BLaER1 (cell line): Measurements from ENCODE around the gene ZNF665.

ENCODE experiments used
- H3K27ac ChIP-seq: shearing (Covaris generic); formaldehyde crosslinking; 2 replicates; pipeline ENCODE4 v1.8.1; 2022
- H3K27me3 ChIP-seq: shearing (Covaris generic); formaldehyde crosslinking; 2 replicates; pipeline ENCODE4 v1.8.1; 2022
- H3K36me3 ChIP-seq: shearing (Covaris generic); formaldehyde crosslinking; 2 replicates; pipeline ENCODE4 v1.8.1; 2022
- H3K4me1 ChIP-seq: shearing (Covaris generic); formaldehyde crosslinking; 2 replicates; pipeline ENCODE4 v1.8.1; 2022
- H3K4me2 ChIP-seq: shearing (Covaris generic); formaldehyde crosslinking; 2 replicates; pipeline ENCODE4 v1.8.1; 2022
- H3K4me3 ChIP-seq: shearing (Covaris generic); formaldehyde crosslinking; 2 replicates; pipeline ENCODE4 v1.8.1; 2022
- H3K9ac ChIP-seq: shearing (Covaris generic); formaldehyde crosslinking; 2 replicates; pipeline ENCODE4 v1.8.1; 2022
- H3K9me3 ChIP-seq: shearing (Covaris generic); formaldehyde crosslinking; 2 replicates; pipeline ENCODE4 v1.8.1; 2022
- H4K20me1 ChIP-seq: shearing (Covaris generic); formaldehyde crosslinking; 2 replicates; pipeline ENCODE4 v1.8.1; 2022
- Cebpa-rat ChIP-seq: shearing (Covaris generic); IDR thresholded peaks from 2 replicates; pipeline ENCODE4 v1.8.1; 2022

ZNF665 gene

GRCh38 chr19:53158119-53158656 is 35.0 kb downstream of the ZNF665 start:
- peaks cover 48% of the 10 kb centered on the region for H3K9me3 ChIP-seq
- H3K27ac ChIP-seq = peak overlapping the region; percentile 68

DNA sequence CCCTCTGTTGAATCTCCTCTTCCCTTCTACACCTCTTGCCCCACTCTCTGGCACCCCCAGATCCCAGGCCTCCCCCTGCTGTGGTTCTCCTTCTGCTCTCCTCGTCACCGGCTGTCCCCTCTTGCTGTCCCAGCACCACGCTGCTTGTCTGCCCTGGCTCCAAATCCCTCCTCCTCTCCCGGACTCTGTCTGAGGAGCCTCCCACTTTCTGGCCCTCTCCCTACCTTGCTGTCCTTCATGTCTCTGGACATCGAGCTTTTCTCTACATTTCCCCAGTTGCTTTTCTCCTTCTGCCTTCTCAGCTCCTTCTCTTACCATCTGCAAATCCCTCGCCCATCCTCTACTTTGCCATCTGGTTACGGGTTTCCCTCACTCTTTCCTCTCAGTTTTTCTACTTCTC is 35.5 kb downstream of the ZNF665 start:
- Histone ChIP-seq H4K20me1 (peaks cover 17% of the 10 kb centered on the region), H3K9ac (peak overlapping the region; percentile 83), H3K27me3 (no peaks in the 10 kb centered on the region), H3K9me3 (peaks cover 48% of the 10 kb centered on the region), H3K27ac (no peak overlapping the region; the same call in 1 of the 2 replicates), H3K4me3 (peak overlapping the region; percentile 79), H3K4me2 (peak overlapping the region; percentile 96), H3K36me3 (peaks cover 39% of the 10 kb centered on the region), H3K4me1 (peaks cover 22% of the 10 kb centered on the region)
- no peak for TF ChIP-seq Cebpa-rat

More at GRCh38 chr19:53158119-53158656, 35.0 kb downstream of the ZNF665 start:
- Histone ChIP-seq H3K36me3 (peaks cover 39% of the 10 kb centered on the region), H3K4me3 (peak overlapping the region; percentile 79), H3K4me1 (peaks cover 22% of the 10 kb centered on the region), H3K9ac (peak overlapping the region; percentile 83), H3K4me2 (peak overlapping the region; percentile 96), H3K27me3 (no peaks in the 10 kb centered on the region), H4K20me1 (peaks cover 17% of the 10 kb centered on the region)
- TF ChIP-seq Cebpa-rat = no peak

DNA sequence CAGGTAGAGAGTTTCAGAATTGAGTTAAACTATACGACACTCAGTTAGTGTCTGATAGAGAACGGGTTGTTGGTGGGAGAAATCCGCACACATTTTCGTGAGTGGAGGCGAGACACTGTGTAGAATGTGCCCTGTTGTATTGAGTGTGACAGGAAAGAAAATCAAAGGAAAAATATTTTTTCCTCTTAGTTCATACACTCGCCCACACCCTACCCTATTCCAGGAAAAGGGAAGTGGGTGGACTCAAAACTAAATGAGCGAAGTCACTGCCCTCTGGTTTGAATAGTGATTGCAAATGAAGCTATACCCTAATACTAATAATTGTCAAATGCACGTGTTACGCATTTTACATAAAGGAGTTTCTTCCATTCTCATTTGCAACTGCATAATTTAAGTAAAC is 36.3 kb downstream of the ZNF665 start:
- no peak overlapping the region for H3K4me3 ChIP-seq
- no peaks in the 10 kb centered on the region for H3K27me3 ChIP-seq
- peaks cover 43% of the 10 kb centered on the region for H3K36me3 ChIP-seq
- H3K9ac ChIP-seq = no peak overlapping the region
- H3K9me3 ChIP-seq = peaks cover 48% of the 10 kb centered on the region
- peaks cover 17% of the 10 kb centered on the region for H4K20me1 ChIP-seq
- H3K4me1 ChIP-seq = peaks cover 22% of the 10 kb centered on the region
- H3K27ac ChIP-seq = no peak overlapping the region
- H3K4me2 ChIP-seq = peak overlapping the region; percentile 96
- TF ChIP-seq Cebpa-rat = no peak

DNA sequence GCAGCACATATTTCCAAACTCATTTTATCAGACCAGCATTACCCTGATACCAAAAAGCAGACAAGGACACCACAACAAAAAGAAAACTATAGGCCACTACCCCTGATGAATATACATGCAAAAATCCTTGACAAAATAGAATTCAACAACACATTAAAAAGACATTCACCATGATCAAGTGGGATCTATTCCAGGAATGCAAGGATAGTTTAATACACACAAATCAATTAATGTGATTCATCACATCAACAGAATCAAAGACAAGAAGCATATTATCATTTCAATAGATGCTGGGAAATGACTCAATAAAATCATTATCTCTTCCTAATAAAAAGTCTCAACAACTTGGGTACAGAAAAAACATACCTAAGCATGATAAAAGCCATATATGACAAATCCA is 45.5 kb downstream of the ZNF665 start:
- Histone ChIP-seq H3K36me3 (peaks cover 93% of the 10 kb centered on the region), H3K4me1 (no peaks in the 10 kb centered on the region), H3K9me3 (peaks cover 94% of the 10 kb centered on the region), H3K4me2 (no peak overlapping the region), H3K27me3 (no peaks in the 10 kb centered on the region), H4K20me1 (no peaks in the 10 kb centered on the region), H3K9ac (no peak overlapping the region), H3K4me3 (no peak overlapping the region), H3K27ac (no peak overlapping the region)
- TF ChIP-seq Cebpa-rat = no peak

- no peak overlapping the region for H3K27ac ChIP-seq
- TF ChIP-seq Cebpa-rat = no peak
- H3K4me2 ChIP-seq = no peak overlapping the region
- peaks cover 80% of the 10 kb centered on the region for H3K9me3 ChIP-seq
- H3K4me3 ChIP-seq = no peak overlapping the region
- H4K20me1 ChIP-seq = no peaks in the 10 kb centered on the region
- H3K36me3 ChIP-seq = peaks cover 67% of the 10 kb centered on the region
- no peaks in the 10 kb centered on the region for H3K27me3 ChIP-seq
- H3K9ac ChIP-seq = no peak overlapping the region
- no peaks in the 10 kb centered on the region for H3K4me1 ChIP-seq
Observed at GRCh38 chr19:53140351-53140750, 52.8 kb downstream of the ZNF665 start.

- Histone ChIP-seq H3K9ac (no peak overlapping the region), H3K4me3 (no peak overlapping the region), H3K27ac (no peak overlapping the region), H3K36me3 (peaks cover 35% of the 10 kb centered on the region), H3K27me3 (no peaks in the 10 kb centered on the region), H3K4me1 (peaks cover 6% of the 10 kb centered on the region; the same call in 1 of the 2 replicates), H3K4me2 (no peak overlapping the region), H3K9me3 (peaks cover 59% of the 10 kb centered on the region), H4K20me1 (no peaks in the 10 kb centered on the region)
- no peak for TF ChIP-seq Cebpa-rat
Observed at GRCh38 chr19:53136432-53136831, 56.7 kb downstream of the ZNF665 start.

GRCh38 chr19:53132141-53132991 is 60.8 kb downstream of the ZNF665 start, which contains the start of gene ZNF415:
Gene ZNF415, minus strand, starts transcription at chr19:53132910. Its CDS starts 10,234 bp downstream, at chr19:53122676.
- no peaks in the 10 kb centered on the region for H4K20me1 ChIP-seq
- peak within 1 kb of the TSS; percentile 74 for H3K4me3 ChIP-seq
- peak within 1 kb of the TSS; percentile 72 for H3K27ac ChIP-seq
- H3K9ac ChIP-seq = peak within 1 kb of the TSS; percentile 75
- TF ChIP-seq Cebpa-rat = no peak
- peaks cover 22% of the 10 kb centered on the region for H3K9me3 ChIP-seq
- H3K36me3 ChIP-seq = 0 out of 2 replicates have a peak, but pooled peaks cover 11% of the 10 kb centered on the region
- H3K27me3 ChIP-seq = no peaks in the 10 kb centered on the region
- H3K4me1 ChIP-seq = peaks cover 8% of the 10 kb centered on the region; the same call in 1 of the 2 replicates
- peak within 1 kb of the TSS; percentile 79 for H3K4me2 ChIP-seq

DNA sequence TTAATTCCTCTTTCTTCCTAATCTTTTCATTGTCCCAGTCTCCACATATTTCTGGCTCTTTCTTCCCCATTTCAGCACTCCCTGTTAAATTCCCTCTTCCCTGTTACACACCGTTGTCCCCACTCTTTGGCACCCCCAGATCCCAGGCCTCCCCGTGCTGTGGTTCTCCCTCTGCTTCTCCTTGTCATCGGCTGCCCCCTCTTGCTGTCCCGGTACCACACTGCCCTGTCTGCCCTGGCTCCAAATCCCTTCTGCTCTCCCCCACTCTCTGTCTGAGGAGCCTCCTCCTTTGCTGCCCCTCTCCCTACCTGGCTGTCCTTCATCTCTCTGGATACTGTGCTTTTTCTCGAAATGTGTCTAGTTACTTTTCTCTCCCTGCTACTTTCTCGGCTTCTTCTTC is 61.4 kb downstream of the ZNF665 start:
- Histone ChIP-seq H3K27me3 (no peaks in the 10 kb centered on the region), H3K27ac (no peak overlapping the region), H4K20me1 (no peaks in the 10 kb centered on the region), H3K36me3 (0 out of 2 replicates have a peak, but pooled peaks cover 11% of the 10 kb centered on the region), H3K9me3 (peaks cover 17% of the 10 kb centered on the region), H3K9ac (peak overlapping the region; percentile 75), H3K4me2 (peak overlapping the region; percentile 79), H3K4me3 (peak overlapping the region; percentile 74), H3K4me1 (peaks cover 8% of the 10 kb centered on the region; the same call in 1 of the 2 replicates)
- TF ChIP-seq Cebpa-rat = no peak

GRCh38 chr19:53131085-53131590 is 62.0 kb downstream of the ZNF665 start:
- no peak overlapping the region; the same call in 1 of the 2 replicates for H3K4me2 ChIP-seq
- no peak overlapping the region for H3K4me3 ChIP-seq
- no peaks in the 10 kb centered on the region for H4K20me1 ChIP-seq
- no peak overlapping the region for H3K9ac ChIP-seq
- peaks cover 12% of the 10 kb centered on the region for H3K9me3 ChIP-seq
- H3K4me1 ChIP-seq = peaks cover 8% of the 10 kb centered on the region; the same call in 1 of the 2 replicates
- 0 out of 2 replicates have a peak, but pooled peaks cover 11% of the 10 kb centered on the region for H3K36me3 ChIP-seq
- H3K27me3 ChIP-seq = no peaks in the 10 kb centered on the region
- no peak for TF ChIP-seq Cebpa-rat
- no peak overlapping the region for H3K27ac ChIP-seq
